ENCODE data around the gene FAM180A.
A peak's percentile ranks its signal among the peaks of the same experiment; 100 is the strongest.
"Not testable (repeated sequence)": the region's sequence is repeated elsewhere in the genome, so short reads cannot be mapped to it uniquely, and the experiment has no call there.

The FAM180A gene

DNA sequence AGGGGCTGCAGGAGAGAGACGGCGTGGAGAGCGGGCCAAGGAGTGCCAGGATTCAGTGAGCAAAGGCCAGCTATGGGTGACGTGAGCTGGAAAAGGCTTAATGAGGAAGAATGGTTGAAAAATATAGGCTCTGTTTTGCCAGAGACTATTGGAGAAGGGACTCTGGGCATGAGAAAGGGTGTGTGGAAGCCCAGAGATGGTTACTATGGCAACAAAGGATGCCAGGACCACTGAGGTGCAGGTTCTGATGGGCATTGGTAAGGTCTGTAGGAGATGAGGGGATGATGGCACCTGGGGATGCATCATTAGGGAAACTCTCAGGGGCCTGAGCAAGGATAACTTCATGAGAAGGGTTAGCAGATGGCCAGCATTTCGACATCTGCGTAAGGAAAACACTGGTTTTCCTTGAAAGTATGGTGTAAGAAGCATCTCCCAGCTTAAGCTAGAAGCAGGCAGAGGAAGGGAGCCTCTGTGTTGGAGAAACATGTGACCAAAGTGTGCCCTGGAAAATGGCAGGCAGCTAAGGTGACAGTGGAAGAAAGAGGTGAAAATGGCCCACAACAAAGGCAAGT, 21.6 kb upstream of the FAM180A start:
- DNase-seq: no peak

DNA sequence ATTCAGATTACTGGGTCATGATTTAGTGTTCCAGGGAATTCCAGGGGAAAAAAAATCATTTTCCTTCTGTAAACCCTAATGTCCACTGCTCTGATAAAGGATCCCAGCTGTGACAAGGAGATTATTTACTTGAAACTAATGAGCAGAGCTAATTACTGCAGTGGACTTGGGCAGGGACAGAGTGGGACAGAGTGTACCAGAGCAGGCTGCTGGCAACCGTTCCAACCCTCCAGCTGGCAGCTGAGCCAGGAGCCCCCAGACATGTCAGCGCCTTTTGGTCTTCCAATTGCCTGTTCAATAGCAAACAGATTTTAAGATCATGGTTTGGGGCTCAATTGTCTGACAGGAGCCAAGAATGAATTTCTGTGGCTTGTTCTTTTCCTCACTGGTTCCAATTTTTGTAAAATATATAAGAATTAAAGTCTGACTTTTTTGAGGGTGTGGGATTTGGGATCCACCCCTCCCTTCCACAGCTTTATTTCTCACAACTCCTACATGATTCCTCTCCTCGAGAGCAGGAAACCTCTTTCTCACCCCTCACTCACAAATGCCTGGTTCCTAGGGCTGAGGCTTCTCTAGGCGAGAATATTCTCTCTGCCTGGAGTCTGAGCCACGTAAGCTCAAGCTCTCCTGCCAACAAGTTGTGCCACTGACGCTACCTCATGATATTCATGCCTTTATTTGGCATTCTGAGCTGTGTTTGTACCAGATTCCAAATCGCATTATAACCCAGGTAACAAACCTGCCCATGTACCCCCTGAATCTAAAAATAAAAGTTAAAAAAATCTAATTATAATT, 20.6 kb upstream of the FAM180A start:
- no peak for DNase-seq

DNA sequence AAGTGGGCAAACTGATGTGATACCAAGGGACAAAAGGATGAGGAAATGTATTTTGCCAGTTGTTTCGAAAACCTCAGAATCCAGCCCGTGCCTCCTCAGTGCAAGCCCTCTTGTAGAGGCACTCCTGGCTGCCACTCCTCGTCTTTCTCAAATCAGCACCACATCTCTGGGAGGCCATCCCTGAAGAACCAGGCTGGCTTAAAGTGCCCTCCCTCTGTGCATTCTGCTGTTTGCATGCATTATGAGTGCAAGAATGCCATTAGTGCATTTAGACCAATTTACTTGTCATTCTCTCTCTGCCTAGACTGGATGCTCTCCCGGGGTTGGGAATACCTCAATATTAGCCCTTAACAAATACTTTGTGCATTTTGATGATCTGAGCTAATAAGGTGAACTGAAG, 19.9 kb upstream of the FAM180A start:
- no peak for DNase-seq

DNA sequence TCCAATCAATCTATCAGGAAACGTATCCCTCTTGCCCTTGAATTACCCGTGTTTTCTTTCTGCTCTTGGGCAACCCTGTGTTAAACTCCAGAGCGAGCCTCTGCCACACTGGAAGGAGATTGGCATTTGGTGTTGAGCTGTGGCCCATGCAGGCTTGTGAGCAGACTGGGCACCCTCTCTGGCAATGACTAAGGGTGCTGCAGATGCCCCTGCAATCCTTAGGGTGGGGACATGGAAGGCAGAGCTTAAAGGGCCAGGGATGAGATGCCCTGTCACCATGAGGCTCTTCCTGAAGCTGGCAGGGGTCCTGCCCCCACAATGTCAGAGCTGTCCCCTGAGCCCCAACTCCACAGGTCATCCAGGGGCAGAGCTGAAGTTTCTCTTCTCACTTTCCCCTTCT, 19.5 kb upstream of the FAM180A start:
- no peak for DNase-seq

DNA sequence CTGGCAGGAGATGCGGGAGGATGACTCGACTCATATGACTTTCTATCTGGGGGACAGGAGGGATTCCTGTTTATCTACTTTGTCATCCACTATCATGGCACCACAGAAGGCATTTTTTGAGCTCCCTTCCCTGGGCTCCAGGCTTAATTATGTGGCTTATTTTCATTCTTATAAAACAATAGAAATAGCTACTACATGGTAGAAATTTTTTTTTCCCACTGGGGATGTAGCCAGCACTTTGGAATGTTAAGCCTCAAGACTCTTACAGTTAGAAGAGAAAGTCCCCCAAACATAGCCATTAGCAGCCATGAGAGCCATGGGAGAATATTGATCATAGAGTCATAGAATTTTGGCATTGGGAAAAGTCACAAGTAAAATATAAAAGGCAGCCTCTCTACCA, 14.6 kb upstream of the FAM180A start:
- DNase-seq: no peak

DNA sequence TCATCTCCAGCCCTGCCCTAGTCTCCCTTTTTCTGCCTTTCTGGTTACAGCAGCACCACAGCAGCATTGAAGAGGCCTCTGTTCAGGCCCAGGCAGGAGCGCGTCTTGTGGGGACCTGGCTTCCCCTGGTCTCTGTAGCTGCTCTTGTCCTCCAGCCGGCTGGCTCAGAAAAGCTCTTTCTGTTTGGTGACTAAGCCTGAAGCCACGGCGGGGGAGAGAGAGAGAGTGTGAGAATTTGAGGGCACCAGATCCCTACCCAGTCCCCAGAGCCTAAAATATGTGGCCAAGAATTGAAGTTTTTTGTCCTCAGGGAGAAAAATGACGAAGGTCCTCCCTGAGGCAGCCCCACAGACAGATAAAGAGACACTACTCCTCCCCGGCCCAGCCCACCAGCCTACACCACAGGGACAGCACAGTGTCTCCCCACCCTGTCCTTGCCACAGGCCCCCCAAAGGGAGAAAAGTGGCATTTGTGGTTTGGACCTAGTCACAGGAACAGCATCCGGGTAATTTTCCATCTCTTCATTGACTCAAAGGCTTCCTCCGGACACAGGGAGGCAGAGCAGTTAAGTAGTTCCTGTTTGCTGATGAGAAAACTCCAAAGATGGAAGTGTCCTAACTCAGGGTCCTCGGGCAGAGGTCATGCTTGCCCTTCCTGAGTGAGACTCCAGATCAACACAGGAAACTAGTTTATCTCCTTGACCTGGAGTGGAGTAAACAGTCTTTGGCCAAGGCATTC, 13.3 kb upstream of the FAM180A start:
- no peak for DNase-seq

DNA sequence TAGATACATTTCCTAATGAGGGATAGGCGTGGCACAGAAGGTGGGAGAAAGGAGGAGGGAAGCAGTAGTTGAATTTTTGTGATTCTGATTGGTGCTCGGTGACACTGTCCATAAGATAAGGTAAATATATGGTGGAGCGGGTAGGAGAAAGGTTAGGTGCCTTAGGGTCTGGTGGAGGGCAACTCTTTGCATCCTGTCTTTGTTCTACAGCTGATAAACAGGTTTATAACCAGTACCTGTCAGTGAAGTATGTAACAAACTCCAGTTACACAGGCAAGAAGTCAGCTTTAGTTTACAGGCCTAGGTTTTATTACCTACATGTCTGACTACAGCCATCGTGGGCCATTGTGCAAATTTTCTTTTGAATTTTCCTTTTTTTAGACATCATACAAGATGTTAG, 10.9 kb upstream of the FAM180A start:
- no peak for DNase-seq

DNA sequence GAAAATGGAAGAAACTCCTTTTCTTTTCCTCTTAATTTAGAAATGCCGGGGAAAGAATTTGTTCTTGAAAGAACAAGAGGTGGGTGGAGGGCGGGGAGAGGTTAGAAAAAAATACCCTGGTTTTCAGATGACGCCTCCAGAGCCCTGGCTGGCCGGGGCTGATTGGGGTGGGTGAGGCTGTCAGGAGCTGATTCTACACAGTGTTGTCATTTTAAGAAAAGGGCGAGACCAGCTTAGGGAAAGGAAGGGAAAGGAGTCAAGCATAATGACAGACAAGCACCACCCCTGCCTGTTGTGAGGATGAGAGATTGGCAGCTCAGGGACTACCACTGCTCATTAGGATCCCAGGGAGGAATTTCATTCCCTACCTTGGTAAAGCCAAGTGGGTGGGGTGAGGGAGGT, 9.9 kb upstream of the FAM180A start:
- DNase-seq: no peak

DNA sequence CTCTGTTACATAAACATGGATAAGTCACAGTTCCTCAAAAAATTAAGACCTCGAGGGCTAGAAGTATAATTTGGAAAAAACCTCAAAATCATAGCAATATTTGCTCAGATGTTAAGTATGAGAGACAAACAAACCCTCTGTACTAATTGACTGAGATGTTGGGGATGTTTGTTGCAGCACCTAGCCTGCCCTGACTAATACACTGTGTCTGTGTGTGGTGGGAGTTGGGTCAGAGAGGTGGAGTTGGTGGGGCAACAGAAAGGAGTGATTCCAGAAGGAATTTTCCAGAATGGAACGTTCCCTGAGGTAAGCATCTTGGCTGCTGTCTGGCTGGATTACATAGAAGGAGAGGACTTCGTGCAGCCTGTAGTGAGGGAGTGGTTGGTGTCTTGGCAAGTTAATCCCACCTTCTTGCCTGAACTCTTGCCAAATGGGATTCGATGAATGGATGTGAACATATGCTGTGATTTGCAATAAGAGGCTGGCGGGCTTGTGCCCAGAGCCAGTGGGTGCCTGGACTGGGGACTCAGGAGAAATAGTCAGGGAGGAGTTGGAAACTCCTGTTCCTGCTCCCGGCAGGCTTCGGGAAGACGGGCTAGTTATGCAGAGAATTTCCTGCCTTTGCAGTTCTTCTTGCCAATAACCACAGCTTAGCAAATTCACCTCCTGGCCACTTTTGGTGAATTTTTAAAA, 9.3 kb upstream of the FAM180A start:
- no peak for DNase-seq

DNA sequence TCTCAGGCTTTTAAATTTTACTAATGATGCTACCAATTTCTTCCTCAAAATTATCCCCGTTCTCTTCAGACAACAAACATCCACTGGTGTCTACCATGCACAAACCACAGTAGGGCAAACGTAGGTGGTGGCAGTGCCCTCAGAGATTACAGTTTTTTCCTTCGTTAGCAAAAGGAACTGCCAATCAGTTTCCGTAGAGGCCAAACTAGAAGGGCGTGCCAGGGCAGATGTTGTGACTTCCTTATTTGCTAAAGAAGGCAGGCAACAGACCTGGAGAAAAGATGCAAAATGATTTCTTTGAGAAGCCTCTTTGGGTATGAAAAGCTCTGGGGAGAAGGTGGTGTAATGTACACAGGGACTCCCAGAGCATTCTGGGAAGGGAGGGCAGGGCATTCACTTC, 7.6 kb upstream of the FAM180A start:
- DNase-seq: no peak

DNA sequence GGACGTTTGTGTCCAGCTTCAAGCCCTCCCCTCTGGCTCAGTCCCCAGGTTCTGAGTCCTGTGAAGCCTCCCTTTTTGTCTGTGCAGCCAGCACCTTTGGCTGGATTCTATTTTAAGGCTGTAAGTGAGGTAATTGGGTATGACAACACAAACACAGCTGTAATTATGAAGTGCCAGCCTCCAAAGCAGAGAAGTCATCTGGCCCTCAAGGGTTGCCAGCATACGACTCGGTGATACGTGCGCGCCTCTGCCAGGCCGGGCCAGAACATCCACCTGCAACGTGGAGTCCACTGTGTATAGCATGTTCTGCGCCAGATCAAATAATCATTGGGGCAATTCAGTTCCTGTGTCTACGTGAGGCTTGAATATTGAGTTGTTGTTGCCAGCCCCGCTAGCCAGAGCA, 6.7 kb upstream of the FAM180A start:
- peak; percentile 72 for DNase-seq

DNA sequence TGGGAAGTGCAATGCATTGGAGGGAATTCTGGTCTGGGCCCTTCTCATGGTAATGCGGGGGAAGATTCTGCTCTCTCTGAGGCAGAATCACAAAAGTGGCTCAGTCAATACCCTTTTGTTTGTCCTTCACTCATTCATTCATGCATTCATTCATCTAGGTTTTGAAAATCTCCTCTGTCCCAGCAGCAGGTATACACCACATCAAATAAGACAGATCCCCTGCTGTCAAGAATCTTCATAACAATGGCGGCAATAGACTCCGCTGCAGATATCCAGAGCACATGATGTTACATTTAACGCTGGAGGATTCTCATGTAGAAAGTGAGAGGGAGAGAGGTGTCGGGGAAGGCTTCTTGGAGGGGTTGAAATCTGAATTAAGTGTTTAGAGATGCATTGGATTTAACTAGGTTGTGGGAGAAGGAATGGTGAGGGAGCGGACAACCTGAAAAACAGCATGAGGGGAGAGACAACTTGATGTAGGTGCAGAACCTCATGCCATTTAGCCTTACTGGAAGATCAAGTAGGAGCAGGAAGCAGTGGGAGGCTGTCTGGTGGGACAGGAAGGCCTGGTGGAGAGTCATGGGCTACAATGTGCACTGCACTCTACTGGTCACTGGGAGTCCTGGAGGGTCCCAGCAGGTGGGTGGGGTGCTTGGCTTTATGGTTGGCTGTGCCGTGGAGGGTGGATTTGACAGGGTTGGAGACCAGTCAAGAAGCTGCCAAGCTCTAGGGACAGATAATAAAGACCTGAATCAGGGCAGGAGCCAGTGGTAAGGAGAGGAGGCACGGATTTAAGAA, 5.2 kb upstream of the FAM180A start:
- no peak for DNase-seq

DNA sequence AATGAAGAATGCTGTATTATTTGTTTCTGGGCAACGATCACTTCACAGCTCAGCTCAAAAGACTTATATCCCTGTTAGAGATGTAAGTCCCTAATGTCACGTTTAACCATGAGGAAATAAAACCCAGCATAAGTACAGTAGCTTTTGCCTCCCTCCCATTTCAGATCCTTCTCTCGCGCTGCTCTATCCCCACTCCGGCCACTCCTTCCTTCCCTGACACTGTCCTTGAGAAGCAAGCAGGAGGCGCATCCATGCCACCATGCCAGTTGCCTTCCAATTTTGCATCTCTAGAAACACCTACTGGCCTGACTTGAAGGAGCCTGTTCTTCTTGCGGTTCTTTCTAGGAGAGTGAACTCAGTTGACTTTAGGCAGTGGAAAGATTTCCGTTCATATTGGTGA, 1.2 kb downstream of the FAM180A start:
- no peak for DNase-seq

DNA sequence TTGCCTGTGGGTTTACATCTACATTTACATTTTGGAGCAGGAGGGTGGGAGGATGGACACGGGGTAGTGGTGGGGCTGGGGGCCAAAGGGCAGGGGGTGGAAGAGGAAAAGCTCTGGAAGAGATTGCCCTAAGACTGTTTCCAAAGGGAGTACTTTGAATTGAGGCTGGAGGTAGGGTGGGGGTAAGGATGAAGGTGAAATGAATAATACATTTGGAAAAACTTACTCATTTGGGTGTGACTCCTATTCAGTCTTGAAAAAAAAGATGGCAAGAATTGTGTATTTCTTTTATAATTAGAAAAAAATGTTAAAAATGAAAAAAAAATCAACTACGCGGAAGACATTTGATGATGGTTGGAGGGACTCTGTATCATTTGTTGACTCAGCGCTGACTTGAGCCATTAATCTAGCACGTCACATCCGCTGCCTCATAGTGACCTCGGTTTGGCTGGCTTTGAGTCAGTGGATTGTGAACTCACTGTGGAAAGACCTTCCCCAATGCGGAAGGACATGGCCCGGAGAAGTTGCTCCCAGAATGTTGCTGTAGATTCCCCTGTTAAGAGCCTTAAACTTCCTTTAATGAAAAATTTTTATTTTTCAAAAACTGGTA, 2.8 kb downstream of the FAM180A start:
- no peak for DNase-seq

DNA sequence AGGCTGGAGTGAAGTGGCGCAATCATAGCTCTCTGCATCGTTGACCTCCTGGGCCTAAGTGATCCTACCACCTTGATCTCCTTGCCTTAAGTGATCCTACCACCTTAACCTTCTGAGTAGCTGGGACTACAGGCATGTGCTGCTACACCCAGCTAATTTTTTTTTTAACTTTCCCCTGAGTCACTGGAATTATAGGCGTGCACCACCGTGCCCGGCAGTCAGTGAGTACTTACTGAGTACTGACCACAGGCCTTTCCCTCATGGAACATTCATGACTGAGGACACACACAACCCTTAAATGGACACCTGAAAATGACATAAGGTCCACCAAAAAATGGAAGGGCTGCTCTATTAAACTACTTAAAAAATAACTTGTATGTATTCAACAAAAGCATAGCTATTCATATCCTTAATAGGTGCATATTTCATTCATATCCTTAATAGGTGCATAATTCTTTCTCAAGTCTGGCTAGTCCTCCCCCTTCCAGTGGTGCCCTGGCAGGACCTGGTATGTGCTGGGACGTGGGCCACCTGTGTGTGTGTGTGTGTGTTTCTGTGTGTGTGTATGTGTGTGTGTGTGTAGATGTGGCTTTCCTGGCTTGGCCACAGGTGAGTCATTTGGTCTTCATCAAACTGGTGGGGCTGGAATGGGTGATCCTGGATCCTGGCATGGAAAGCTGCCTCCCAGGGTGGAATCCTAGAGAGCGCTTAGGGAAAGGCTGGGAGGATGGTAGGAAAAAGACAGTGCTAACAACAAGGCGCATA, 3.5 kb downstream of the FAM180A start:
- DNase-seq: no peak

DNA sequence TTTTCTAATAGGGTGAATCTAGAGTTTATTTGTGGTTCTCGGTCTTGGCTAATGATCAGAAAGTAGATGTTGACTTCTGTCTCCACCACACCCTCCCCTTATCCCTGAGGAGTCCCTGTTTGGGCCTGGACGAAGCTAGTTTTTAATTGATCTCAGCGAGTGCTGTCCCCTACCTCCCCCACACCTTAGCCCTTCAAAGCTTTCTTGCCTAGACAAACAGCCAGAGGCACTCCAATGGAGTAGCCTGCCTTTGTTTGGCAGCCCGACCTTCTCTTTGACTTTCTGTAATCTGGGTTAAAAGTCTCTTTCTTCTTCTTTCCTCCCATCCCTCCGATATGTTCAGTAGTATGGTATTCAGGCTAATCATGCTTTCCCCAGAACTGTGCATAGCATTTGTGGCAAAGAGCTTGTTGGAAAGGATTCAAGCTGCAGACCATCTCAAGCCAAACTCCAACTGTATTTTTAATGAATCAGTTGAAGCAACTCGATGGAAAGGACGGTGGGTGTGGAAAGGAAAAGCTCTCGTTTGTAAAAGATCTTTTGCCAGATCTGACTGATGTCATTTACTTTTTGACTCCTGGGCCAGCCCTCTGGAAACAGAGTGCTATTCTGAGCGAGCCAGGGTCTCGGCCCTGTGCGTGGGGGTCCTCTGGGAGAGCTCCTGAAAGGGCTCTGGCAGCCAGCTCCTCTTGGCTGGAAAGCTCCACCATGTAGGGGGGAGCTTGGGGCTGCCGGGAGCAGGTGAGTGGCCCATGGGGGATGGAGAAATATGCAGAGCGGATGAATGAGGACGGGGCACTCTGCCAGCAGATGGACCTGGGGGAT, 4.5 kb downstream of the FAM180A start:
- no peak for DNase-seq

DNA sequence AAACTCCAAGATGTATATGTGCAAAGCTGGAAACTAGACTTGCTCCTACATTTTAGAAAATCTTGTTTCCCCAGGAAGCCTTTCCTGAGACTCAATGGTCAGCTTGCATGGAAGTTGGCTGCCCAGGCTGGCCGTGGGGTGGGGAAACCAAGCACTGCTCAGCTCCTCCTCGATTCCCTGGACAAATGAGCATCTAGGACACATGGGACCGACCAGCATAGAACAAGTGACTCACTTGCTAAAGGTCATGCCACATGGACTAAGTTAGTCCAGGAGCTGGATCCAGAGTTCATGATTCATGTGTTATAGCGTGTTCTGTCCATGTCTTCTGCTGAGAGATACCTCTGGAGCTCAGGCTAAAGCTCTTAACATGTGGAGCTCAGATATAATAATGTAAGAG, 6.2 kb downstream of the FAM180A start:
- DNase-seq: no peak

DNA sequence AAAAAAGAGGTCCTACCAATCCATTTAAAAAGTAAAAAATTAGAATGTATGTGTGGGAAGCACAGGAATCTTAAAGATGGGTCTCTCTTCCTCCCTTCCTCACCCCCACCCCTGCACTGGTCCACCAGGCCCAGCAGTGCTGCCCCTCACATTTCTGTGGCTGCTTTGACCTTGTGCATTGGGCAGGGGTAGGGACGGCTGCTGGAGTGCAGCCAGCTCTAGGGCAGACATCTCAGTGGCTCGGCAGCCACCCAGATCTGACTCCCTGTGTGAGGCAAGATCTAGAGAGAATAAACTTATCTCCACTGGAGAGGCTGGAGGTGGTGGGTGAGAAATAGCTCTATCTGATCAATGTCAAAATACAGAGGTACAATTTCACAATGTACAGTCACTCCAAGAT, 6.7 kb downstream of the FAM180A start:
- DNase-seq: no peak

DNA sequence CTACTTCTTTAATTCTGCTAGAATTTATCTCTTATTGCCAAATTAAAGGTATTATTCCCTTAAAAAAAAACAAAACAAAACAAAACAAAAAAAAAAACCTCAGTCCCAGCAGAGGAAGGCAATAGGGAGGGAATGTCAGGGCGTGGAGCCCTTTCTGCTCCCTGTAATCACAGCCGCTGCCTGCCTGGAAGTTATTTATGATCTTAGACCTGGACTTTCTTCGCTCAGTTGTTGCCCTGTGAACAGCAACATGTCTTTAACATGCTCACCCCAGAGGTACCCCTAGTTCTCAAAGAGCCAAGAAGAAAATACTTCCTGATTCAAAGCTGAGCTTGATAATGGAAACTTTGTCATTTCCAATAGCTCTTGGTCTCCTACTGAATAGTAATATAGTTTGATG, 7.7 kb downstream of the FAM180A start:
- no peak for DNase-seq

DNA sequence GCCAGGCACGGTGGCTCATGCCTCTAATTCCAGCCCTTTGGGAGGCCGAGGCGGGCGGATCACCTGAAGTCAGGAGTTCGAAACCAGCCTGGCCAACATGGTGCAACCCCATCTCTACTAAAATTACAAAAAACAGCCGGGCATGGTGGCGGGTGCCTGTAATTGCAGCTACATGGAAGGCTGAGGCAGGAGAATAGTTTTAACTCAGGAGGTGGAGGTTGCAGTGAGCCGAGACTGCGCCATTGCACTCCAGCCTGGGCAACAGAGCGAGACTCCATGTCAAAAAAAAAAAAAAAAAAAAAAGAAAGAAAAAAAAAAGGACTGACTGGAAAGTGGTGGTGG, 11.3 kb downstream of the FAM180A start:
- not testable (repeated sequence) for DNase-seq

Measured in NCI-H2029 treated with DMSO at 0.1 percent for 48 hours (cell line).